GM21576 (cell line): Measurements from ENCODE around the gene ZFP36L1.

ENCODE experiments used
- ATAC-seq: cut with Tn5 transposase; IDR thresholded peaks from one replicate; pipeline ENCODE4 v1.9.1; 2021; ENCODE audit warnings: mild to moderate bottlenecking, moderate library complexity; ENCODE audit not compliant: unreplicated experiment

ZFP36L1 gene

DNA sequence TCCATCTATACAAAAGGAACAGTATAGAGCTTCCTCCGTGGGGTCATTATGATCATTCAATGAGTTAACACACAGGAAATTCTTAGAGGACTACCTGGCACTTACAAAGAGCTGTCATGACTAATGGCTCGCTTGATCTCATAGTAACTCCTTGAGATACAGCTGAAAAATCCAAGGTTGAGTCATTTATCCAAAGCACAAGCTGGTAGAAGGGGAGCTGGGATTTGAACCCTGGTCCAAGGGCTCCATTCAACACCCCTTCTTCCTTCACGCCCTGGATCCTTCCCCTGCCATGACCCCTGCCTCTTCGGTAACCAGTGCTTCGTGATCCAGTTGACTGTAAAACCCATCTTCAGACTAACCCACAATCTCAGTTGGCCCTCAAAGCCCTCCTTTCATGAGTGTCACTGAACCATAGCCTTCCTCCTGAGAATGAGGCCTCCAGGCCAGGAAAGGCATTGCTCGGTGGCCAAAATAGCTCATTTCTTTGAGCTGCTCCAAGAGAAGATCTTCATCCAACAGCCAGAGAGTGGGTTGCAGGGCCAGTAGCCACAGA, 7.8 kb downstream of the ZFP36L1 start:
- ATAC-seq: no peak

DNA sequence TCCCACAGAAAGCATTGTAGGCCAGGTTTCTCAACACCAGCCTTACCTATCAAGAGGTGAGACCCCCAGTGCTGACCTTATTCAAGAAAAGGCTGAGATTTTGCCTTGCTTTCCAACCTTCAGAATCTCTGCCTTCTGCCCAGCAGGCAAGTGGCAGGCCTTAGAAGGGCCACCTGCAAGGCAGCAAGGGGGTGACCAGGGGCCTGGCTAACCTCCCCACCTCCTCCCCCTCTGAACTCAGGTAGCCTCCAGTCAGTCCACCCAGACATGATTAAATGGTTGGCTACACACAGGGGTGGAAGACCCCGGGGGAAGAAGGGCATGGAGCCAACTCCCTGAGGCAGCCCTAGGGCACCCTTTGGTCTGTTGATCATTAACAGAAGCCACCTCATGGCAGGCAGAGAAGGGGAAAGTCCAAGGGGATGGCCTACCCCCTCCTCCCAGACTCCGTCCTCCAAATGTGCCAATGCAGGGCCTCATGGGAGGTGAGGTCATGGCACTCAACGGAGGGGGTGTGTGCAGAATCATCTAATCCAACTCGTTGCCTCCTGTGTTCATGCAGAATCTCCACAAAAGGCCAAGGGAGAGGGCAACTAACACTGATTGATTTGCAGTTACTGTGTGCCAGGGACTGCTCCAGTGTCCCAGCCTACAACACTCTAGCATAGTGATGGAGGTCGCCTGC, 8.5 kb downstream of the ZFP36L1 start:
- ATAC-seq: no peak

DNA sequence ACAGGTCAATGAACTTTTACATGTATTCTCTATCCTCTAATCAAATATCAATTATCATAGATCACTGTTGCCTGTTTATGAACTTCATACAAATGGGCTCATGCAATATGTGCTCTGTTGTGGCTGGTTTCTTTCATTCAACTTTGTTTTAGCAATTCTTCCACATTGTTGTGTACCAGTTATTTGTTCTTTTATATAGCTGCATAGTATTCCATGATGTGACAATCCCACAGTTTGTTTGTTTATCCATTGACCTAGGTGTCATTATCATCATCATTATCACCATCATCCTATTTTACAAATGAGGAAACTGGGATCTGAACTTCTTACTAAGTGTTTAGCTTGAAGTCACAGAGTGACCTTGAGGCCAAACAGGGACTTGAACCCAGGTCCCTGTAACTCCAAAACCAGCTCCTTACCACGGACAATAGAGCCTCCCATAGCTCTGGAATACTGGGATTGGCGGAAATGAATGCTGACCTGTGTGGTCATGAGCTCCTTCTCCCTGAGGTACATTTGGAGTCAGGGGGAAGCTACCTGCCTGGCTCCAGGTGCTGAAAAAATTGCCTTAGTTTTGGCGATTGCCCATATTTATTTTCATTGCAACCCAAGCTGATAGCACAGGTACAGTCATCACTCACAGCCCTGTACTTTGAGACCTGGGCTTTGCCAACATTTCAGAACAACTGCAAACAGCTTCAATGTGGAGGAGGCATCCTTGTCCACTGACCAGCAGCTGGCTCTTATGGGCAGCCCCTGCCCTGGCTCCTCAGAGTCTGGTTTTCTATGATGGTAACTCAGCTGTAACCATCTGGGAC, 9.2 kb downstream of the ZFP36L1 start:
- no peak for ATAC-seq

DNA sequence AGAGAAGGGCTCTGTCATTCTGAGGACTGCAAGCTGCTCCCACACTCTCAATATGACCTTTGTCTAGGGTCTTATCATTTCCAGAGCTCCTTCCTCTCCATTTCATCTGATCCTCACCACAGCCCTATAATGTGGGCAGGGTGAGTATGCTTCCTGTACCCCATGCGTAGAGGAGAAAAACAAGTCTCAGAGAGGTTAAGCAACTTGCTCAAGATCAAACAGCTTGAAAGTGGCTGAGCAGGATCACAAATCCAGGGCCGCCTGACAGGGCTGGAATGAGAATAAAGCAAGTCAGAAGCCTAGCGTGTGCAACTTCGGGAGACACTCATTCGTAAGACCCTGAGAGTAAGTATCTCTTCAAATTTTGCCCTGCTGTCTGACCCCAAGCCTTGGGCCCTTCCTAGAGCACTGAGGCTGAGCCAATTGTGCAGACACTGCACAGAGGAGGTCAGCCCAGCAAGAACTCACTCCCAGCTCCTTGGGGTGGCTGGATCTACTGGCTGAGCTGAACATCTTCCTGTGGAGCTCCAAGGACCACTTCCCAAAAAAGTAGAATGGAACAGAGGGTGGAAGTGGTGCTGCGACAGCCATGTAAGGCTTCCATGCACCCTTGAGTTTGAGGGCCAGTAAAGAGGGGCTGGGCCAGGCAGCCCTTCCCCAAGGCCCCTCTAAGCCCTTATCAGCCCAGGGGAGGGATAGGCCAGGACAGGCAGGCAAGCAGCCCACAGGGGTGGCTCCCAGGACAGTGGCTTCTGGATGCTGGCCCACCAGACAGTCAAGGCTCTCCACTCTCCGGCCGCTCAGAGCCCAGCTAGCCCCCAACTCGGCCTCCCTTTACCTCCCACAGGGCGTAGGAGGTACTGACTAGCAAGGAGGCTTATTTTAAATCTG, 10.5 kb downstream of the ZFP36L1 start:
- ATAC-seq: no peak

DNA sequence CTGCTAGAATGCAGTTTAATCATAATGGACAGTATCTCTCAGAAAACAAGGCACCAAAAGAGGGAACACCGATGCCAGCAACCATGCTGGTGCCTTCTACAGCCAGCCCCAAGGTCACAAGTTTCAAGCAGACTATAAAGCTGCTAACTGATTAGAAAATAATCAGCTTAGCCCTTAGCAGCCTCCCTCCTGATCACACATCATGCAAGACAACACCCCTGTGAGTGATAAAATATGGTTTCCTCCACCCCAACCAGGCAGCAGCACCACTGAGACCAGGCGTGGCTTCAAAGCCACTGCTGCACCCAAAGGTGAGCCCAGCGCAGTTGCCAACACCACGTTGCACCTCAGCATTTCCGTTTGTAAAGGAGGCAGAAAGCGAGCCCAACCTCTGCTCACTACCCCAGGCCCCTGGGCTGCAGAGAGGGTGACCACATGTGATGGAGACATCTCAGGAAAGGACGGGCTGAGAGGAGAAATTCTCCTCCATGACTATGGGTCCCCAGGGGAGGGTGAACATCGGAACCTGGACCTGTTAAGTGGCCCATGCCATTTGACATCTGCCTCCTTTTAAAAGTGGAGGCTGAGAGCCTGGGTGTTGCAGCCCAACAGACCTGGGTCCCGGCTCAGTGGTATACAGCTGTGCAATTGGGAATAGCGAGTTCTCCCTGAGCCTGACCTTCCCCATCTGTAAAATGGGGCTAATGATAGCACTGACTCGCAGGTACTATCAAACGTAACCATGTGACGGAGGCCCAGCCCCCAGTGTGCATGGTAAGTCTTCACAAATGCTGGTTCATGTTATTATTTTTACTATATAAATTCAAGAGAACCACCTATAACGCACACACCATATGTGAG, 11.5 kb downstream of the ZFP36L1 start:
- no peak for ATAC-seq

DNA sequence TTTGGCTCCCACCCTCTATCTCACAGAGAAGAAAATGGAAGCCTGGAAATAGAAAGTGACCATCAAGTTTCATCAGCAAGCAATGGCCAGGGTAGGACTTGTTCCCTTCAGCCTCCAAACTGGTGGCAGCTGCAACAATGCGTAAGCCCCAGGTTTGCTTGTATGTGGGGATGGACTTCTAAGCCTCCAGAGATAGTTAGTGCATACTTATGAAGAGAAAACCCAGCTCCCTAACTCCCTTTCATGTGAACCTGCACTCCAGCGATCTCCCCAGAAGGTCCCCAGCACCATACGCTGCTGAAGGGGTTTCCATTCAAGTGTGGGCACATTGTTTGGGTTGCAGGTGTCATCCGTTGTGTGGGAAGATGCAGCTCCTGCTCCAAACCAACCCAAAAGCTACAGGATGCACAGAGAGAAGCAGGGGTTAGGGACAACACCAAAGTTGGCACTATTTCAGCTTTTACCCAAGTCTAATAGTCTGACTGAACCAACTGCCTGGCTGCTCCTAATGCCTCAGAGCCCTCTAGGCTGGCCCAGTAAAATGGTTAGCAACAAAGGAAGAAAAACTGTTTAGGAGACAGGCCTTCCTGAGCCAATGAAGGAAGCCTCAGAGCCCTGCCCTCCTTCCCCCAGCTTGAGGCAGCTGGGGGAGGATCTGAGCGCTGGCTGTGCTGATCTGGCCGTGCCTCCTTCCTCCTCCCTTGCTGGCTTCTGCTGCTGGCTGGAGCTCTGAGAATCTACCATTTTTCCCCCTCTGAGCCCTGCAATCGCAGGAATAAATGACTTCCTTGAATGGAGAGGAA, 12.3 kb downstream of the ZFP36L1 start:
- no peak for ATAC-seq

DNA sequence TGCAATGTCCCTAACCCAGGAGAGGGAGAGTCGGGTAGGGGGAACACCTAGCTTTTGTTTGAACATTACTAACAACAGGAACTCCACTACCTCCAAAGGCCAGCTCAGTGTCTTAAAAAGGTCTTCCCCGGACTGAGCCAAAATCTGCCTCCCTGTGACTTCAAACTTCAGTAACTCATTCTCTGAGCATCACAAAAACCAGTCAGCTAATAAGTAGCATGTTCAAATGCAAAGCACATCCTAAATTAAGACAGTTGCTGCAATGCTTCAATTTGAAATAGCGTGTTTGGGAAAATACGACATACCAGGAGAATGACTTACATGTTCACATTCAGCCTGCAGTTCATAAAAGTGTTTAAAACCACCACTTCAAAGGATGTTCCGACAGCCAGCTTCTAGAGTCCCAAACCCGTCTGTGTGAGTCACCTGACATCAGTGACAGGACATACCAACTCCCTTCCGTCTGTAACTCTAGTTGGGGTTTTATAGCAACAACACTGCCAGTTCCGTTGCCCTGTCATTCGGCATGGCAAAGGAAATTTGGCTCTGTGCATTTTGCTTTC, 13.0 kb downstream of the ZFP36L1 start:
- ATAC-seq: no peak

DNA sequence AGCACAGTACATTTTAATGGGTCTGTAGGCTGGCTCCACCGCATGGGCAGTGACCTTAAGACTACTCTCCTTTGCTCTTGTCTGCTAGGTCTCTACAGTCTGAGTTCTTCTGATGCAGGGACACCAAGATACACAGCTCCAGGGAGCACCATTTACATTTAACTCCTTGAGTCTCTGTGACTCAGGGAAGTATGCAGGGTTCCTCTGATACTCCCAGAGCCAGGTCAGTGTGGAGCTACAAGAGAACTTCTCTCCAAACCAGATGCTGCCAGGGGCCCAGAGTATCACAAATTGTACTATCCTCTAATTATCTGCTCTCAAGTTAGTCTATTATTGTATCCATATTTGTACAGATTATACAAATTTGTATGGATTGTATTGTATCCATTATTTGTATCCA, 15.2 kb downstream of the ZFP36L1 start:
- no peak for ATAC-seq

DNA sequence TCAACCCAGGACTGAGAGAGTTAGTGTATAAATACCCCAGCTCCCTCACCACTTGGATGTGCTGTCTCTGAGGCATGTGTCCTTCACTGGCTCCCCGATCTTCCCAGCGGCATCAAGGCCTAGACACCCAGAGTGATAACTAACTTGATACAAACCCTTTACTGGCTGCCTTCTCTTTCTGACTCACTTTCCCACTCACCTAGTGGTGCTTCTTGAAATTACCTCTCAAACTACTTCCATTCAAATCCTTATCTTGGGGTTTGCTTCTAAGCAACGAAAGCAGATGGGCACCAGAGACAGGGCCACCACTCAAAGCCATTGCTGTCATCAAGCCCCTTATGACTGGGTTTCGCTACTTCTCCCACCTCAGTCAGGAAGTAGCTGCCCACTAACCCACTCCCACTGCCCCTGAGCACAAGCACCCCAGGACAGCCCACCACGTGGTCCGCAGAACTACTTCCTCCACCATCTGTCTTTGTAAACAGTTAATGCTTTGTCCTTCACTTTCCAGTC, 17.2 kb downstream of the ZFP36L1 start:
- no peak for ATAC-seq

DNA sequence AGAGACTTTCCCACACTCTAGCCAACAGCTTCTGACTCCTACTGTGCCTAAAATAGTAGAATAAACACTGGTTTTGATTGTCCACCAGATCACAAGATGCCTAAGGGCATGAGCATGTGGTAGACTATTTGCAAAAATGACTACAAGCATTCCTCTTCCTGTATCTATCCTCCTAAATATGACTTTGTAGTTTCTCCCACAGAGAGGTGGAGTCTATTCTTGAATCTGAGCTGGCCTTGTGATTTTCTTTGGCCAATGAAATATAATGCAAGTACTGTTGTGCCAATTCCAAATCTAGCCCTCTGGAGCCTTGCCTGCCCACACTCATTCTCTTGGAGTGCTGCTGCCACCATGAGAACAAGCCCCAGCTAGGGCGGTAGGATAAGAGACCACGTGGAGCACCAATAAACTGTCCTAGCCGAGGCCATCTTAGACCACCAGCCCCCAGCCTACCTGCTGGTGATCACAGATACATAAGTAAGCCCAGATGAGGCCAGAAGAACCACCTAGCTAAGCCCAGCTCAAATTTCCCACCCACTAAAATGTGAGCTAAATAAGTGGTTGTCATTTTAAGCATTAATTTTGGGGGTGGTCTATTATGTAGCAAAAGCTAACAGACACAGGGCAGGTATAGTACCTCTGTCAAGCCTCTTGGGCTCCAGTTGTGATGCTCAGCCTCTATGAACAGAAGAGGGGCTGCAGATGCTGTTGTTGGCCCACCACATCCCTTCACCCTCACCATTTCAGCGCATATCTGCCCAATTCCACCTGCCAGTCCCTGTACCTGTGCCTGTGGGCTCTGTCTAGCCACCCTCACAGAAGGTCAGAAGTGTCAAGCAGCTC, 17.9 kb downstream of the ZFP36L1 start:
- ATAC-seq: no peak

DNA sequence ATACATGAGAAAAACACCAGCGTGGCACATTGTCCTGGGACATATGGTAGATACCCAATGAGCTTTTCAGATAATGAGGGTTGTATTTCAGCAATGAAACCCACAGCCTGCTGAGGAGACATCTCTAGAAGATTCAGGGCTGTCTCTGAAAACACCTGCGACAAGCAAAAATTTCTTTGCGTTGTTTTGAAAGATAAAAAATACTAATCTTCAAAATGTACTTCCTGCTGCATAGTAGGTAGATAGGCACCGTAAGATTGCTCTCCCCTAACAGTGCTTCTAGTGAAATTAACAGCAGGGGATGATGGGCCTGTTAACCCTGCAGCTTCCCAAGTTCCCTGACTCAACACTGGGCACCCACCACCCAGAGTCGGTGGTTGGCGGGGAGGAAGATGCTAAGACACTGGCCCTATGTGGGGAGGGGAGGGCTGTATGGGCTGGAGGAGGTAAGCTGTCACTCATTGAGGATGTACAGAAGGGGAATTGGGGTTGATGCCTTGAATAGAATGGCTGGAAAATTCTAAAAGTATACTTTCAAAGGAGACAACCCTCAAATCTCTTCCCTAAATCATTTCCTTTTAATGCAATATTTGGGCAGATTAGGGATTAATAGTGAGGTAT, 20.0 kb downstream of the ZFP36L1 start:
- ATAC-seq: no peak

DNA sequence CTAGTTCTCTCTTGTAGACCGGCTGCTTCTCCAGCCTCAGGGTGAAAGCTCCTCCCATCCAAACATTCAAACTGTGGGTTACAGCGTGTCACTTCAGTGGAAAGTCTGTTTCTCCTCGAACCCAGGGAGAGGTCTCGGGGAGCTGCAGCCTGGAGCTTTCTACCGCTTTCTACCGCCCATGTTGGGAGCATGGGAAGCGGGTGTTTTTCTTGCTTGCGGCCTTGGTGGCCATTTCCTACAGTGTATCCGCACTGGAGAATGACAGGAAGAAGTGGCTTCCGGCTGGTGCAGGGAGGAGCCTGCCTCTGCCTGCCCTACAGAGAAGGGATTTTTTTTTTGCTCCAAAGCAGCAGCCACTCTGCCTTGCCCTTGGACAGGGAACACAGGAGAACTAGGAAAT, 21.2 kb downstream of the ZFP36L1 start:
- ATAC-seq: no peak

DNA sequence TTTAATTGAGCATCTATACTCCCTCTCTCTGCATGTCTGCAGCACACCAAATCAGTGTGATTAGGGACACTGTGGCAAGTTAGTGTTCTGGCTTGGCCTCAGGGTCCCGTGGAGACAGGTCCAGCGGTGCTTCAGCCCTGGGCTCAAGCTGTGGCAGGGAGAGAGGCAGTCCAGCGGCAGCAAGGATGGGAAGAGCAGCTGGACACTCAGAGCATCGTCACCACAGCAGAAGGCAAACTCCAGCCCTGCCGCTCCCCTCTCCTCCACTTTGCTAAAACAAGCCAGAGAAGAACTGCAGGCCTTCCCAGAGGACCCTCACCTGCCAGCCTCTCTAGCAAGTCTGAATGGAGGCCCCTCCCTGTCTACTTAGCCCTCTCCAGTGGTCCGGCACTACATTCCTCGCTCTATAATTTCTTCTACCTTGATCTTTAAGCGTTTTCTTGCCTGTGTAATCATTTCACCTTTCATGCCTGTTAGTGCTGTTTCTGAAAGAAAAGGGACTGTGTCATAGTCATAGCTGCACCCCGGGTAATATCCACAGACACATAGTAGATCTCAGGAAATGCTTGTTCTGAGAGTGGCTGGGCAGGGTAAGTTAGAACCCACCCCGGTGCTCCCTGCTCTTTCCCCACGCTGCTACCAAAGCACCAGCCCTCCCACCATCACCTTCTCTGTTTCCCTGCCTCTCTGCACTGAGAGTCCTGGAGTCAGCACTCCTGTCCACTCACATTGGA, 22.1 kb downstream of the ZFP36L1 start:
- no peak for ATAC-seq

DNA sequence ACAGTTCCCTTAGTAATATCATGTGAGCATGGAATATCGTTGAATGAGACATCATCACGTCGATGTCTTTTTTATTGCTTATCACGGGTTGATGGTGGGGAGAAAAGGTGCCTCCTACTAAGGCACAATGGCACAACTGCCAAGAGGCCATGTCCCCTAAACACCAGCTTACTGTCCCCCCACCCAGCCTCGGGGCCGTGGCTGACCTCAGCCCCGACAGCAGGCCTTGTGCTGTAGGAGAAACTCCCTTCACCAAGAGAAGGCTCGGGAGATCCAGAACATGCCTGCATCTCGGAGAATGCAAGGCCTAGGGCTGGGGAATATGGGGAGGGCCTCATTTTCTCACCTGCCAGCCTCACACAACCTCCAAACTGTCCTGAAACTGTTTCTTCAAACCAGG, 22.8 kb downstream of the ZFP36L1 start:
- ATAC-seq: no peak

DNA sequence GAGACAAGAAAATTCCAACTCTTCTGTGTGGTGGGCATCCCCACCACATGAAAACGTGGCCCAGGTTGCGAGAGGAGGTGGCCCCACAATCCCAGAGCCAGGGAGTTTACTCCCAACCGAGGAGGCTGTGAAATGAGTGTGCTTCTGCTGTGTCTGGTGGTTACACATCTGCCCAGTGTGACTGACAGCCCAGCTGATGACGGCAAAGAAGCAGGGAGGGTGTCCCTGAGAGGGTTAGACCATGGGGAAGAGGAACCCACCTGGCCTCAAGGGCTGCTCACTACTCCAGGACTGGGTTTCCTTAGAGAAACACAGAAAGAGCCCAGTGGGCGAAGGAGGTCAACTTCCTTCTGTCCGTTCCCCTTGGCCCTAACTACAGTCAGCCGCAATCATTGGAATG, 24.6 kb downstream of the ZFP36L1 start:
- ATAC-seq: no peak

DNA sequence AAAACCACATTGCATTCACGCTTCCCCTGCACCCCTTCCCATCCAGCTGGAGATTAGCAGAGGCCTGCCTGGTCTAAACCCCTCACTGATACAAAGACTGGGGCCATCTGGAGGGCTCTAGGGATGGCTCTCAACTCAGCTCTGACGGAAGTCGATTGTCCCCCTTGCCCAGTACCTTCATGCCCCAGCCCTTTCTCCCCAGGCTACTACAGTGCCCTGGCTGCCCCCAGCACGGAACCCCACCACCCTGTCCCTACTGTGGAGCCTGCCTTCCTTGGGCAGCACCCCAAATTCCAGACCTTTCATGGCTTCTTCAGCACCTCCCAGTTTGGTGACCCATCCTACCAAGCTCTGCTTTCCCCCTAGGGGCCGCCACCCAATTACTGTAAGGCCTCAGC, 25.6 kb downstream of the ZFP36L1 start:
- ATAC-seq: no peak
